Measurements from ENCODE around the gene TECPR1. TPM values are rescaled to one million over a fixed set of nuclear protein-coding genes. Genes with fewer than 3 reads are reported as not detected.

The TECPR1 gene
- total RNA-seq = 15.7 TPM

DNA sequence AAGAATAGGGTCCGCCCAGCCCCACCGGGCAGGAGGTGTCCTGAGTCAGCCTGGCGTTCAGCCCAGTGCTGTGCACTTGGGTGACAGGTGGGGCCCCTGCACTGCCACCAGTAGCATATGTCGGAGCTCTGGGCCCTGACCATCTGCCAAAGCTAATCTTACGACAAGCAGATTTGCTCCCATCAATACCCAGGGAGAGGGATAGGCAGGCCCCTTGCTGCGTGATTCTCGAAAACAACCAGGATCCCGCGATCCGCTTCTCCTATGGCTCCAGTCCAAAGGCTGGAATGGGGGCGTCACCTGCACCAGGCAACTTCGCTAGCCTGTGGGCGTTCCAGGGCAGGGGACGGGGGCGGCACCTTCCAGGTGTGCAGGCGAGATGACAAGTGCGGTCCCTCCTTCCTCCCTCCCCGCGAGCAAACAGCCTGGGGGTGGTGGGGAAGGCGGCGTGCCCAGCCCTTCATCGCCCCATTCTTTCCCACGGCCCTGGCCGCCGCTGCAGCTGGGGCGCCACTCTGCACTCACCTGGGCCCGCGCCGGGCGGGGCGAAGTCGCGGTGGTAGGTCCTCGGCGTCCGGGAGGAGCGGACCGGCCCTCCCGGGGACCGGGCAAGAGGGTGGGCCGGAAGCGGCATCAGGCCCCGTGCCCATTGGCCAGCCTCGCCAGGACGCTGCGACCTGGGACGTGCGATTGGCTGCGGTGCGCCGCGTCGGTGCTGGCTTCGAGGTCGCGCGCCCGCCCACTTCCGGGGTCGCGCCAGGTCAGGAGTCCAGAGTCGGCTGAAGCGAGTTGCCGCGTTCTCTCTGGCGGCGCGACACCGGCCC lies at the start of gene TECPR1:
Gene TECPR1, minus strand, starts transcription at position 632 of the 824 bp plus-strand sequence. CDS start 6,086 bp downstream, outside the sequence.
- ATAC-seq = peak; percentile 98

DNA sequence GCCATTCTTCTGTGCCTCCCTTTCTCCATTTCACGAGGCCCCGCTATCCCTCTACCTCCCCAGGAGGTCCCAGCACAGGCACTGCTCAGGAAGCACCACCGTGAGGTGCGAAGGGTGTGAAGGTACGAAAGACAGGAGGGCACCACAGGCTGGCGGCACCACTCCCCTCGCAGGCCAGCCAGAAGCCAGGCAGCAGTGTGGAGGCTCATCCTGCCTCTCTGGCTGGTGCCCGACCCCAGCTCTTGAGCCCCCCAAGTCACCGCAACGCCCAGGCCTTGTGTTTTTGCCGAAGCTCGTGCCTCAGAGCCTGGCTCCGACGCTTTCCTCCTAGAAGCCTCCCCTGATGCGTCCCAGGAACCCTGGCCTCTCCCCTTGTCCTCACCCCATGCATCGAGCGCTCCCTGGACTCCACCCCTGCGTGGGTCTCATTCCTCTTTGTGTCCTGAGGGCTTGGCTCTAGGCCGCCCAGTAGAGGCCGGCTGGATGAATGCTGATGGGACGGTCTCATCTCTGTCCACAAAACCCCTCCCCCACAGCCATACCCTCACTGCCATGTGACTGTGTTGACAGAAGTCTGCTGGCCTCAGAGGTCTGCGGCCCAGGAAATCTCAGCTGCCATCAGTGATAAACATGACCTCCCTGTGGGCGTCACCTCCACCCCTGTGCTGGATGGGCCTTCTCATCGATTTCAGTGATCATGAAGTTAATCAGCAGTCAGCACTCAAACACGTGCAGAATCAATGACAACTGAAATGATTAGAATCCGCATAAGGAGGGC lies 48.8 kb upstream of the TECPR1 start:
- no peak for ATAC-seq

DNA sequence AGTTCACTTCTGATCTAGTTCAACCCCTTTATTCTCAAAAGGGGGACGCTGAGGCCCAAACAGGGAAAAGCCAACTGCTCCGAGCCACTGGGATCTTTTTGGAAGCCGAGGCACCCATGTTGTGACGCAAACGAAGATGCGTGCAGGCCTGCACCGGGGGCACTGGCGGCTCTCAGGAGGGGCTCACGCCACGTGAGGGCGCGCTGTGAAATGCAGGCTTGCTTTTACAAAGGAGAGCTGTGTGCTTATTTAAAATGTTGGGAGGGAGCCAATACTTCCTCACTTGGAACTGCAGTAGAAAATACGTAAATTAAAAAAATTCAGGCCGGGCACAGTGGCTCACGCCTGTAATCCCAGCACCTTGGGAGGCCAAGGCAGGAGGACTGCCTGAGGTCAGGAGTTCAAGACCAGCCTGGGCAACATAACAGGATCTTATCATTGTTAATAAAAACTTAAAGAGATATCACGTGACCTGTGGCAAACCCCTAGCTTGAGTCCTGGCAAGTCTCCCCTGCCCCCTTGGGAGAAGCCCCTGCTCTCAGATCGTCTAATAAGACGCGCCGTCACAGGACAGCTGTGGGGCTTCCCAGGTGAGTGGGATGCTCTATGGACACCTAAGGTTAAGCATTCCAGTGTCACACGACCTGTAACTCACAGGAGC lies 45.7 kb upstream of the TECPR1 start:
- ATAC-seq = no peak

DNA sequence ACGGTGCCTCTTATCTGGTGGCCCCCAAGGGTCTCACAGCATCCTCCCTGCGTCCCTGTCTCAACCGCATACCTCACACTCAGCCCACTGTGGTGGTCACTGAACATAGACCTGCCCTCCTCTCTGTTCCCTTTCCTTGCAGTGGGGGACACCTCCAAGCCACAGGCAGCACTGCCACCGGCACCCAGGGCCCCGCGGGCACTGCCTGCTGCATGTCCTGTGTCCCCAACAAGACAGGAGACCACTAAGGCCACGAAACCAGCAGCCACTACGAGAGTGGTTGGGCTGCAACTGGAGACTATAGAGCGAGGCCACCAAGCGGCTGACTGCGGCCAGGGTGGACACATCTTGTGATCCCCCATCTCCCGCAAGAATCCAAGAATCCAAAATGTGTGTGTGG lies 44.8 kb upstream of the TECPR1 start:
- ATAC-seq = no peak

GRCh38 chr7:98295467-98296192 lies 43.6 kb upstream of the TECPR1 start:
- ATAC-seq = peak; percentile 93

GRCh38 chr7:98294798-98295382 lies 42.9 kb upstream of the TECPR1 start:
- peak; percentile 89 for ATAC-seq

GRCh38 chr7:98294326-98294725 lies 42.3 kb upstream of the TECPR1 start:
- ATAC-seq = no peak

- no peak for ATAC-seq
These were observed 41.7 kb upstream of the TECPR1 start for GRCh38 chr7:98293746-98294145.

DNA sequence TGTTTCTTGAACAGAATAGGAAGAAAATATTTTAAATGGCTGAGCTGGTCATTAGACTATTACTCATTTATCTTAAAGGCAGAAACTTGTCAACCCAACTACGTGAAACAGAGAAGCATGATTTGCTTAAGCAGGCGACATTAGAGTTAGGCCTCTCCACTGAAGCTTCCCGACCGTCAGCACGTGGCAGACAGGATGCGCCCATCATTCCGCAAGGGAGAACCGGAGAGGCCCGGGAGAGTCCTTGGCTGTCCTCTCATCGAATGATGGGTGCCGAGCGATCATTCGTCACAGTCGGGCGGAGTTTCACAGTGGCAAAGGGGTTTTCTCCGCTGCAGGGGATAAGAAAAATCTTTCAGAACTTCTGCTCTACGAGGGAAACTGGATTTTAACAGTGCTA lies 41.2 kb upstream of the TECPR1 start:
- no peak for ATAC-seq

- ATAC-seq = no peak
These were observed 39.7 kb upstream of the TECPR1 start for GRCh38 chr7:98291717-98292116.

DNA sequence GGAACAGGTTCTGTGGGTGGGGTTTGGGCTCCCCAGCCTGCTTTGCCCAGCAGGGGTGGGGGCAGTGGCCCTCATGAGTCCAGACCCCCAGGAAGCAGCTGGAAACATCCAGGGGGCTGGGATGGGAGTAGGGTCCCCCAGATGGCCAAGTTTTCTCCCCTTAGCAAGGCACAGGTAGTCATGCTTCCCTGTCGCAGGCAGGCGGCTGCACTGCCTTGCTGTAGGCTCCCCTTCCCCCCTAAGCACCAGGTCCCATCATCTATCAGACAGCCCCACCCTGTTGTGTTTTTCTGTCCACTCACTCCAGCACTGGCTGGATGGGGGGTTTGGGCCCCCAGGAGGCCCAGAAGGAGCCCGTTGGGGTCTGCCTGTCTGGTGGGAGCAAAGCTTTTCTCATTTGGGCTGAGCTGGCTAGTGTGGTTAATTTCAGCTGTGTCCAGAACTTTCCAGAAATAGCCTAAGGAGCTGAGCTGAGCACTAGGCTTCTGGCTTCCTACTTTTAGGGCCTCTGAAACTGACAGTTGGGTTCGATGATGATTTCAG lies 37.4 kb upstream of the TECPR1 start:
- no peak for ATAC-seq

DNA sequence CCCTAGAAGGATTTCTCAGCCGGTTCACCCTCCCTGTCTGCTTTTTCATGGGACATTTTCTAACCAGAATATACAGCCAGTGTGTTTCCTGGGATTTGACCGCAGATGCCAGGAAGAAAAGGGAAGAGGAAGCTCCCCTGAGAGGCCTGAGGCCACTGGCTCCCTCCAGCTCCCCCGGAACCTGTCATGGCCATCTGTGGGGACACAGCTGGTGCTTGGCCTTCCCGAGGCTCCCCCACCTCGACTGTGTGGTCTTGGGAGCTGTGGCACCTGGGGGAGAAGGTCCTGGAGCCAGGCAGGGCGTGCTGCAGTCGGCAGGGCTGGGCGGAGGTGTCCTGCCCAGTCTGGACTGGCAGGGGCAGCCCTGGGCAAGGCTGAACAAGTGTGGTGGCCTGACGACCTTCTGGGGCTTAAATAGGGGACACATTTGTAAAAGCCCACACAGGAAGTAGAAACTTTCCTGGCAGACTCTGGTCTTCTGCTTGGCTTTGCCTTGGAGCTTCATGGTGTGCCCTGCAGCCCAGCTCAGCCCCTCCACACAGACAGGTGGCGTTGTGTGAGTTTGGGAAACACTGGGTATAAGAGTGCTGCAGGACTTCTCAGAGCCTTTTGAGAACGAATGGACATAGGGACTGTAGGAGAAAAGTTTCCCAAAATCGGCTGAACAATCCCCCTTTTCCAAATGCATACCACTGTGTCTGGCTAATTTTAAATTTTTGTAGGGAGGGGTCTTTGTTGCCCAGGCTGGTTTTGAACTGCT lies 36.2 kb upstream of the TECPR1 start:
- no peak for ATAC-seq

DNA sequence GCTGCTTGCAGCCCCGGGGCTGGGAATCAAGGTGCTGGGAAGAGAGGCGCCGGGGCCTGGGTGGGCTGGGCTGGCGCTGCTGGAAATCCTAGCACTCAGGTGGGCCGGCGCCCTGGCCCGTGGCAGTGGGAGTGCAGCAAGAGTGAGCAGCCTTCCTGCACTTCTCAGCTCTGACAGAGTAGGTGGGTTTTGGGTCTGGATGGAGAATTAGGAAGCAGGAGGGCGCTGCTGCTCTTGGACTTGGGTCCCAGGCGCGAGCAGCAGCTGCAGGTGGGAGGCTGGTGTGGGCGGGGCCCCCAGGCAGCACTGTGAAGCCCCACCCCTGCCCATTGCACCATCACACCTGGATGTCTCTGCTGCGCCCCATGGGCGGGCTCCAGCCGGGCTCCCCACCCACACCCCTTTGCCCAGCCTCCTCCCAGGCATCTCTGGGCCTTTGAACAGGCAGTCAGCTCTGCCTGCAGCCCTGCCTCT lies 35.5 kb upstream of the TECPR1 start:
- peak; percentile 86 for ATAC-seq

DNA sequence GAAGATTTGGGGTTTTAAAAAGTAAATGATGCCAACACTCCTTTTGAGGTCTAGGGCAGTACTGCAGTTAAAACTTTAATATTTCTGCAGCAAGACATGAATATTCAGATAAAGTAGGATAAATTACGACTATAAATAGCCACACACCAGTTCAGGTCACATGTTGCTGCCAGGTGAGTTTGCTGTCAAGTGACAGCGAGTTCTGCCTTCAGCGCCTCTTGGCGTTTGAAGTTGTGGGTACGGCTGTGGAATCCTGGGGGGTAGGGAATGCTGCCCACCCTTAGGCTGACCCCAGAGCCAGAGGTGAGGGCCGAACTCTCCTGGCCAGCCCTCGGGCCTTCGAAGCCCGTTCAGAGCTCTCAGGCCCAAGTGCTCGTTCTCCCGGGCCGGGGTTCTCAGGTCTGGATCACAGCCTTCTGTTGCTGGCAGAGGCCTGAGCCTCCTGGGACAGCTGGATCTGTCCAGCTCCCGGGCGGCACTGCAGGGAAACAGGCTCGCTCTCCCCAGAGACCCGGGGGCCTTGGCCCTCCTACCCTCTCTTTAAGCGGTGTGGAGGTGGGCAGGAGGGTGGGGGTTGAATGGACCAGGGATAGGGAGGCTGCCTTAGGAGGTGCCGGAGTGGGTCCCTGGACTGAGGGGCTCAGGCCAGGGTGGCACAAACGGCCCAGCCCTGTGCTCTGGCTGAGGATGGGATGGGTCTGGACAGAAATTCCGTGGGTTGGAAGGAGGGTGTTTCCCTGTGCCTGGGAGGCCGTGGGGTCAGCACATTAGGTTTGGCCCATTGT lies 34.9 kb upstream of the TECPR1 start:
- ATAC-seq = no peak

DNA sequence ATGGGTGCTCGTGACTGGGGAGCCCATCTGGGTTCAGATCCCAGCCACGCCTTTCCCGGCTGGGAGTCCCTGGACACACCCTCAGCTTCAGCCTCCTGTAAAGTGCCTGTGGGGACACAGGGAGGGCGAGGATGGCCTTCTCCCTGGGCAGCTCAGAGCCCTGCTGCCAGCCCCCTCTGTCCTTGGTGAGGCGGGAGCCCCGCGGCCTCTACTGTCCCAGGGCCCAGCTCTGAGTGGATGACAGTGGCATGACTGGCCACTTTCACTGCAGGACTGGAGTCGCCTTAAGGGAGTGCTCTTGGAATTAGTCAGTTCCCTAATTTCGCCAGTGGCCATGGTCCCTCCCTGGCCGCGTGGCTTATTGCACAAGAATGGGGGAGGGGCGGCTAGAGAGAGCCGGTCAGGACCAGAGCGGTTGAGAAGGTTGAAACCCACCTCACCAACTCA lies 34.1 kb upstream of the TECPR1 start:
- peak; percentile 29 for ATAC-seq

DNA sequence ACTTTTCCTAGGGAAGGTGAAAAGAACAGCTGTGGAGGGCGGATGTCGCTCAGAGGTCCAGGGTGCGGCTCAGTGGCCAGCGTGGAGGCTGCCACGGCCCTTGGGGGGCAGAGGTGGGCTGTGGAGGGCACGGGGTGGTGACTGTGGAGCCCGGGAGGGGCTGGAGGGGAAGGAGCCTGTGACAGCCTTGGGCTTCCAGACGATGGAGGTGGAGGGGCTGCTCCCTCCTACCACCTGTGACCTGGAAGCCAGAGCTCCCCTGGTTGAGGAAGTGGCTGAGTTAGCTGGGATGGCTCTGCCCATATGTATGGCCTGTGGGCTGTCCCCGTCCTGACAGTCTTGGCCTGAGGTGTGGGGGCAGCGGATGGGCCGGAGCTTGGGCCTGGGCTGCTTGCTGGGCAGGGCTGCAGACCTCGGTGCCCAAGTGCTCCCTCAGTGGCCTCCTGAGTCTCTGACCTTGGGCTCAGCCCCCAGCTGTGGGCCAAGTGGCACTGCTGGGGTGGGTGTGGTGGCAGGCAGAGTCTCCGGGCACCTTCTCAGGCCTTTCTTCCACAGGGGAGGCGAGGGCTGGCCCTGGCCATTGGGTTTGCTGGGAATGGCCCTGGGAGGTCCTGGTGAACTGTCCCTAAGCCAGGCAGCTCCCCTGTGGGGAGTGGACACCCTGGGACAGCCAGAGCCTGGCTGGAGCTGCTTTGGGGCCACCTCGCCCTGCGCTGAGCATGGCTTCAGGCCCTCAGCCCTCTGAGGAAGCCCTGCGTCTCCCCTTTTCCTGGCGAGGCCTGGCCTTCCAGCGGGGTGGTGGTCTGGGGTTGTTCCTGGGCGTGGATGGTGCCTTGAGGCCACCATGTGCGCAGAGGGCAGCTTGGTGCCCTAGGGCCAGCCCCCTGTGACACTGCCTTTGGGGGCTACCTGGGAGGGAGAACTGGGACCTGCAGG lies 33.4 kb upstream of the TECPR1 start:
- no peak for ATAC-seq

DNA sequence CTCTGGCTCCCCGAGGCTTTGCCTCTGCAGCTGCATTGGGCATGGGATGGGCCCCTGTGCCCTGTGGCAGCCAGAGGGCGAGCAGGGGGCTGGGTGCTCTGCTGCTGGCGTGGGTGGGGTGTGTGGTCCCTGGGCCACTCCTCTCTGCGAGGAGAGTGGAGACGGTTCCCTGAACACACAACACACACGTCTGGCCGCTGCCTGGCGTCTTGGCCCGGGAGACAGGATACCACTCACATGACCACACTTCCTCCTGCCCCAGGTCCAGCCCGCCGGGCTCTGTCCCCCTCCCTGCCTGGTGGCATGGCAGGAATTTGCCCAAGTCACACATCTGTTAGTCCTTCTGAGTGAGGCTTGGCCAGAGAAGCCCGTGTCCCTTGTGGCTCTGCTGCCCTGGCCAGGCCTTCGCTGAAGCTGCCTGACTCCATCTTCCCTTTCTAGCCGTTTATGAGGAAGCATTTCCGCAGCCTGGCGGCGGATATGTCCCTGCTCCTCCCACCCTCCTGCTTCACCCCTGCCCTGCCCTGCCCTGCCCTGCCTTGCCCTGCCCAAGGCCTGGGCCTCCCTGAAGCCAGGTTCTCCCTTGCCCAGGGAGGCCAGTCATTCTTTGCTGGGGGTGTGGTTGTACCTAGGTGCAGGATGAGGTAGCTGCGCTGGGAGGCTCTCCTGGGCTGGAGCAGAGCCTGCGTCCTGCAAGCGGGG lies 32.5 kb upstream of the TECPR1 start:
- ATAC-seq = peak; percentile 66

GRCh38 chr7:98283887-98284222 lies 31.8 kb upstream of the TECPR1 start:
- no peak for ATAC-seq

Data from esophagus mucosa (tissue), 1 donor.